Lung (tissue), 12 donors: ENCODE data around the gene AHCTF1. TPM values are rescaled to one million over a fixed set of nuclear protein-coding genes. Genes with fewer than 3 reads are reported as not detected.
A peak's percentile ranks its signal among the peaks of the same experiment; 100 is the strongest.

ENCODE experiments used
- ATAC-seq: fragments of 200-7000 bp; cut with Tn5 transposase; one replicate; pipeline ENCODE4 v1.9.1; 2020; ENCODE audit warnings: moderate number of reproducible peaks; ENCODE audit not compliant: insufficient read depth, low FRiP score
- DNase-seq, 3 donors: peaks; one replicate each; pipeline ENCODE4 v3.0.0-alpha.2; 2013 to 2017
- H3K27ac ChIP-seq, 2 donors: one replicate each; pipeline ENCODE4 v1.5.1; 2013; ENCODE audit warnings: mild to moderate bottlenecking in 2 of 2, moderate library complexity in 2 of 2, control low read depth in 1 of 2, inconsistent platforms in 1 of 2, low read depth in 1 of 2, low read length in 1 of 2
- H3K27me3 ChIP-seq, 3 donors: one replicate each; pipeline ENCODE4 v1.5.1; 2013; ENCODE audit warnings: low read length in 2 of 3; ENCODE audit not compliant: control insufficient read depth in 3 of 3, insufficient read depth in 3 of 3
- H3K36me3 ChIP-seq, 4 donors: one replicate each; pipeline ENCODE4 v1.5.1; 2013; ENCODE audit warnings: low read length in 4 of 4, mild to moderate bottlenecking in 1 of 4, moderate library complexity in 1 of 4; ENCODE audit not compliant: control insufficient read depth in 4 of 4, insufficient read depth in 4 of 4
- H3K4me1 ChIP-seq, 5 donors: one replicate each; pipeline ENCODE4 v1.5.1; 2013; ENCODE audit warnings: low read length in 5 of 5, mild to moderate bottlenecking in 2 of 5, moderate library complexity in 1 of 5; ENCODE audit not compliant: control insufficient read depth in 5 of 5, insufficient read depth in 5 of 5
- H3K4me3 ChIP-seq: one replicate; pipeline ENCODE4 v1.5.1; 2013; ENCODE audit warnings: mild to moderate bottlenecking, control low read depth, moderate library complexity
- H3K9ac ChIP-seq, 2 donors: one replicate each; pipeline ENCODE4 v1.5.1; 2013; ENCODE audit warnings: low read length in 2 of 2, control low read depth in 1 of 2; ENCODE audit not compliant: insufficient read depth in 1 of 2
- H3K9me3 ChIP-seq, 4 donors: one replicate each; pipeline ENCODE4 v1.5.1; 2013; ENCODE audit warnings: low read length in 3 of 4, mild to moderate bottlenecking in 1 of 4, moderate library complexity in 1 of 4; ENCODE audit not compliant: control insufficient read depth in 4 of 4, insufficient read depth in 3 of 4
- WGBS, 2 donors: extraction: QIAGEN DNeasy Blood & Tissue Kit; methylation state at CpG; one replicate each; pipeline ENCODE4 v1.1.7; 2013; 5-methylcytosine and 5-hydroxymethylcytosine counted together
- polyA plus RNA-seq, 2 donors: library from polyadenylated mRNA; stranded (reverse); fragments of 200-250 nt; gene quantifications; one replicate each; pipeline ENCODE4 v1.2.1, GENCODE V29; 2013
- total RNA-seq, 2 donors: library from RNA; depleted of rRNA in 1 of 2; stranded (reverse); fragments of >200 nt in 1 of 2; gene quantifications; one replicate each; pipeline ENCODE4 v1.2.1, GENCODE V29; 2014 to 2021
- TF ChIP-seq, protein P1 (sequence below): IDR thresholded peaks from 2 replicates; pipeline ENCODE4 v1.5.1; 2012; ENCODE audit warnings: mild to moderate bottlenecking; ENCODE audit errors: control extremely low read depth, extremely low read depth
- donor health status: control.
- donor health status: control.
- donor health status: Bipolar disorder and iron deficiency.
- donor health status: healthy.
- donor health status: DM: yes; HTN: yes; CAD: no.

Gene AHCTF1
- total and polyA plus RNA-seq, 4 donors, result 7.9 to 44.3 (median 22.2) TPM

DNA sequence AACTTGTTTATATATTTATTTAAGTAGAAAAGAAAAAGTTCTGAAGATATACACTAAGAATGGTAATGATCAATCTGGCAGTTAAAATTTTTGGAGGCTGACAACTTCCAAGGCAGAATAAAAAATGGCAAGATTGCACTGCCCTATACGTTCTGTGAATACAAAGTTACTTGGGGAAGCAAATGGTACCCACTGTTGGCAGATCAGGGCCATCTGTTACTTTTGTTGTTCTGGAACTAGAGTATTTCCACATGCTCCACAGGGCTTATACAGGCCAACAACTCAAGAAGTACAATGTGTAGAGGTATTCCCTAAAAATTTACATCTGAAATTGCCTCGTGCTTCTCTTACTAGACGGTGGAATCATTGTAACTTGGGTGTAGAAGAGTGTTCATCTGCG is 53.2 kb downstream of the AHCTF1 start:
- H3K27me3 ChIP-seq, result no peaks in the 10 kb centered on the region
- H3K36me3 ChIP-seq, result peaks cover 6 to 28% (median 11%) of the 10 kb centered on the region in 4 donors
- DNase-seq (peak; percentile 21 to 62 (median 60)), ATAC-seq (no peak)
- TF ChIP-seq, protein P1, sequence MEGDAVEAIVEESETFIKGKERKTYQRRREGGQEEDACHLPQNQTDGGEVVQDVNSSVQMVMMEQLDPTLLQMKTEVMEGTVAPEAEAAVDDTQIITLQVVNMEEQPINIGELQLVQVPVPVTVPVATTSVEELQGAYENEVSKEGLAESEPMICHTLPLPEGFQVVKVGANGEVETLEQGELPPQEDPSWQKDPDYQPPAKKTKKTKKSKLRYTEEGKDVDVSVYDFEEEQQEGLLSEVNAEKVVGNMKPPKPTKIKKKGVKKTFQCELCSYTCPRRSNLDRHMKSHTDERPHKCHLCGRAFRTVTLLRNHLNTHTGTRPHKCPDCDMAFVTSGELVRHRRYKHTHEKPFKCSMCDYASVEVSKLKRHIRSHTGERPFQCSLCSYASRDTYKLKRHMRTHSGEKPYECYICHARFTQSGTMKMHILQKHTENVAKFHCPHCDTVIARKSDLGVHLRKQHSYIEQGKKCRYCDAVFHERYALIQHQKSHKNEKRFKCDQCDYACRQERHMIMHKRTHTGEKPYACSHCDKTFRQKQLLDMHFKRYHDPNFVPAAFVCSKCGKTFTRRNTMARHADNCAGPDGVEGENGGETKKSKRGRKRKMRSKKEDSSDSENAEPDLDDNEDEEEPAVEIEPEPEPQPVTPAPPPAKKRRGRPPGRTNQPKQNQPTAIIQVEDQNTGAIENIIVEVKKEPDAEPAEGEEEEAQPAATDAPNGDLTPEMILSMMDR, result no peak
- H3K4me3 ChIP-seq, result no peak overlapping the region
- H3K9ac ChIP-seq, result no peak overlapping the region
- 93 to 95% methylated on average over 4 of the region's 4 CpGs for WGBS, 2 donors
- H3K27ac ChIP-seq, result no peak overlapping the region
- H3K9me3 ChIP-seq, result no peaks in the 10 kb centered on the region
- no peaks in the 10 kb centered on the region for H3K4me1 ChIP-seq

GRCh38 chr1:246876431-246876830 is 55.3 kb downstream of the AHCTF1 start:
- Histone ChIP-seq H3K36me3 (peaks cover 9 to 32% (median 20%) of the 10 kb centered on the region in 4 donors), H3K9me3 (no peaks in the 10 kb centered on the region), H3K9ac (no peak overlapping the region), H3K27me3 (no peaks in the 10 kb centered on the region), H3K27ac (no peak overlapping the region), H3K4me1 (peaks cover 0 to 2% (median 0%) of the 10 kb centered on the region in 5 donors), H3K4me3 (no peak overlapping the region)
- DNase-seq, result no peak
- TF ChIP-seq, protein P1, result no peak
- no peak for ATAC-seq
- 97 to 99% methylated on average over 3 of the region's 3 CpGs for WGBS, 2 donors

DNA sequence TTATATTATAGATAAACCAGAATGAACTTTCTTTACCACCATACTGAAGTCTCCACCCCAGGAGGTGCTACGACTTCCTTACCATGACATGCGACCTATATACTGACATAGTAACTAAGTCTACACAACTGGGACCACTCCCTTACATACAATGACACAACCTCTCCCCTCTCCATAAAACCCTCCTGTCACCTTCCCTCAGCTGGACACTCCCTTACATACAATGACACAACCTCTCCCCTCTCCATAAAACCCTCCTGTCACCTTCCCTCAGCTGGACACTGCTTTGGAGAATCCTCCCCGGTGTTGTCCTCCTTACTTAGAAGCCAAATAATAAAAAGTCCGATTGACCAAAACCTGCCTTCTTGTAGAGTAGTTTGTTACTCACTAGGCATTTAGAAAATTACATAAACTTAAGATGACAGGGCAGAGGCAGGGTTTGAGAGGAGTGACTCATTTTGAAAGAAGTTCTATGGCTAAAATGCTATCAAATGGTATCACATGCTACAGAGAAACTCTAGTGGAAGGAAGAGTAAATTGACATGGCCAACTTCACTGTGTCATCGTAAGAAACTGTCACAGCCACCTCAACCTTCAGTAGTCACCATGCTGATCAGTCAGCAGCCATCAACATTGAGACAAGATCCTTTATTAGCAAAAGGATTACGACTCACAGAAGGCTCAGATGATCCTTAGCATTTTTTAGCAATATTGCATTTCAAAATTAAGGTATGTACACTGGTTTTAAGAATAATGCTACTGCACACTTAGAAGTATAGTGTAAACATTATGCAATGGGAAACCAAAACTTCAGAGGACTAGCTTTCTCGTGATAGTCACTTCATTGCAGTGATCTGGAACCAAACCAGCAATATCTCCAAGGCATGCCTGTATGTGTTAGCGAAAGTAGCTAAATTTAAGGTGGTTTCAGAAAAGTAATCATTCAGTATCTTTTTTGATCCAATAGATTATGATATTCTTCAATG is 56.4 kb downstream of the AHCTF1 start:
- Histone ChIP-seq H3K4me3 (no peak overlapping the region), H3K9ac (no peak overlapping the region), H3K9me3 (no peaks in the 10 kb centered on the region), H3K27ac (no peak overlapping the region), H3K27me3 (no peaks in the 10 kb centered on the region), H3K4me1 (peaks cover 0 to 2% (median 0%) of the 10 kb centered on the region in 5 donors), H3K36me3 (peaks cover 10 to 32% (median 21%) of the 10 kb centered on the region in 4 donors)
- DNase-seq (no peak), ATAC-seq (no peak)
- TF ChIP-seq, protein P1, result no peak
- WGBS, 2 donors, result 85 to 91% methylated on average over 8 of the region's 8 CpGs
